ENCODE measurements around the gene LOXL3. TPM values are rescaled to one million over a fixed set of nuclear protein-coding genes. Genes with fewer than 3 reads are reported as not detected.

LOXL3 gene
- total and polyA plus RNA-seq, 4 donors, result 2.9 to 11.1 (median 6.6) TPM

GRCh38 chr2:74537140-74537539, 16.6 kb downstream of the LOXL3 start:
- Histone ChIP-seq H3K27me3 (ENCODE audit: control insufficient read depth in 3 of 3, insufficient read depth in 3 of 3, low read length in 2 of 3) (no peaks in the 10 kb centered on the region), H3K9ac (ENCODE audit: insufficient read depth in 1 of 2, low read length in 2 of 2) (no peak overlapping the region), H3K4me1 (ENCODE audit: control insufficient read depth in 5 of 5, insufficient read depth in 5 of 5, low read length in 5 of 5) (no peaks in the 10 kb centered on the region), H3K9me3 (ENCODE audit: control insufficient read depth in 4 of 4, insufficient read depth in 3 of 4, low read length in 3 of 4) (no peaks in the 10 kb centered on the region), H3K36me3 (ENCODE audit: control insufficient read depth in 4 of 4, insufficient read depth in 4 of 4, low read length in 4 of 4) (peaks cover 5 to 16% (median 9%) of the 10 kb centered on the region in 4 donors), H3K27ac (ENCODE audit: low read depth in 1 of 2, low read length in 1 of 2) (no peak overlapping the region), H3K4me3 (no peak overlapping the region)
- DNase-seq (no peak), ATAC-seq (ENCODE audit: insufficient read depth, low FRiP score) (no peak)
- WGBS, 2 donors, result 75 to 85% methylated on average over 4 of the region's 4 CpGs
- no peak for TF ChIP-seq CTCF (IDR thresholded peaks at IDR 0.05; ENCODE audit: control extremely low read depth, extremely low read depth)

- Histone ChIP-seq H3K27ac (ENCODE audit: low read depth in 1 of 2, low read length in 1 of 2) (no peak overlapping the region), H3K4me1 (ENCODE audit: control insufficient read depth in 5 of 5, insufficient read depth in 5 of 5, low read length in 5 of 5) (peaks cover 0 to 2% (median 0%) of the 10 kb centered on the region in 5 donors)
- no peak for DNase-seq
Observed at GRCh38 chr2:74536166-74536950, 17.4 kb downstream of the LOXL3 start.

GRCh38 chr2:74535440-74535965, 18.2 kb downstream of the LOXL3 start:
- Histone ChIP-seq H3K27me3 (ENCODE audit: control insufficient read depth in 3 of 3, insufficient read depth in 3 of 3, low read length in 2 of 3) (no peaks in the 10 kb centered on the region), H3K9ac (ENCODE audit: insufficient read depth in 1 of 2, low read length in 2 of 2) (no peak overlapping the region), H3K4me1 (ENCODE audit: control insufficient read depth in 5 of 5, insufficient read depth in 5 of 5, low read length in 5 of 5) (peaks cover 0 to 11% (median 5%) of the 10 kb centered on the region in 5 donors), H3K36me3 (ENCODE audit: control insufficient read depth in 4 of 4, insufficient read depth in 4 of 4, low read length in 4 of 4) (peaks cover 5 to 23% (median 12%) of the 10 kb centered on the region in 4 donors), H3K27ac (ENCODE audit: low read depth in 1 of 2, low read length in 1 of 2) (no peak overlapping the region), H3K9me3 (ENCODE audit: control insufficient read depth in 4 of 4, insufficient read depth in 3 of 4, low read length in 3 of 4) (no peaks in the 10 kb centered on the region), H3K4me3 (no peak overlapping the region)
- ATAC-seq (ENCODE audit: insufficient read depth, low FRiP score) (no peak), DNase-seq (no peak)
- WGBS, 2 donors, result 92 to 94% methylated on average over 10 of the region's 10 CpGs
- TF ChIP-seq CTCF (IDR thresholded peaks at IDR 0.05; ENCODE audit: control extremely low read depth, extremely low read depth), result no peak

More at GRCh38 chr2:74536166-74536950, 17.4 kb downstream of the LOXL3 start:
- Histone ChIP-seq H3K9me3 (ENCODE audit: control insufficient read depth in 4 of 4, insufficient read depth in 3 of 4, low read length in 3 of 4) (no peaks in the 10 kb centered on the region), H3K4me3 (no peak overlapping the region), H3K9ac (ENCODE audit: insufficient read depth in 1 of 2, low read length in 2 of 2) (no peak overlapping the region), H3K27me3 (ENCODE audit: control insufficient read depth in 3 of 3, insufficient read depth in 3 of 3, low read length in 2 of 3) (no peaks in the 10 kb centered on the region), H3K36me3 (ENCODE audit: control insufficient read depth in 4 of 4, insufficient read depth in 4 of 4, low read length in 4 of 4) (peaks cover 5 to 23% (median 12%) of the 10 kb centered on the region in 4 donors)
- WGBS, 2 donors, result 87 to 92% methylated on average over 22 to 23 of the region's 23 CpGs
- ATAC-seq (ENCODE audit: insufficient read depth, low FRiP score), result no peak
- no peak for TF ChIP-seq CTCF (IDR thresholded peaks at IDR 0.05; ENCODE audit: control extremely low read depth, extremely low read depth)
